ENCODE data around the gene SLC2A14.
"Not testable (repeated sequence)": the region's sequence is repeated elsewhere in the genome, so short reads cannot be mapped to it uniquely, and the experiment has no call there.

- not testable (repeated sequence) for TF ChIP-seq CTCF, POLR2A (IDR thresholded peaks at IDR 0.05)
Measured at GRCh38 chr12:7783433-7783832, 89.3 kb downstream of the SLC2A14 start.

All from adrenal gland (tissue), 5 donors.